Measurements from ENCODE around the gene MZB1.
"Not testable (repeated sequence)": the region's sequence is repeated elsewhere in the genome, so short reads cannot be mapped to it uniquely, and the experiment has no call there.

The MZB1 gene

GRCh38 chr5:139392678-139393496 is 3.2 kb upstream of the MZB1 start:
- DNase-seq (ENCODE audit: low spot score): no peak

- DNase-seq (ENCODE audit: low spot score): no peak
Observed at GRCh38 chr5:139392324-139392677, 2.6 kb upstream of the MZB1 start.

GRCh38 chr5:139391570-139392323 is 2.0 kb upstream of the MZB1 start:
- DNase-seq (ENCODE audit: low spot score): no peak

GRCh38 chr5:139390639-139391569 is 1.2 kb upstream of the MZB1 start:
- DNase-seq (ENCODE audit: low spot score): no peak

- DNase-seq (ENCODE audit: low spot score): no peak
Observed at GRCh38 chr5:139388198-139388821, 1.4 kb downstream of the MZB1 start.

GRCh38 chr5:139387611-139388197 is 2.0 kb downstream of the MZB1 start:
- DNase-seq (ENCODE audit: low spot score): no peak

GRCh38 chr5:139386956-139387355 is 2.8 kb downstream of the MZB1 start:
- DNase-seq (ENCODE audit: low spot score): not testable (repeated sequence)

GRCh38 chr5:139386050-139386438 is 3.7 kb downstream of the MZB1 start:
- no peak for DNase-seq (ENCODE audit: low spot score)

- DNase-seq (ENCODE audit: low spot score): no peak
Observed at GRCh38 chr5:139385061-139386049, 4.4 kb downstream of the MZB1 start.

GRCh38 chr5:139384591-139385051 is 5.1 kb downstream of the MZB1 start:
- no peak for DNase-seq (ENCODE audit: low spot score)

GRCh38 chr5:139383993-139384590 is 5.6 kb downstream of the MZB1 start:
- no peak for DNase-seq (ENCODE audit: low spot score)

- no peak for DNase-seq (ENCODE audit: low spot score)
Observed at GRCh38 chr5:139383275-139383992, 6.3 kb downstream of the MZB1 start, which contains the start of gene SLC23A1. Gene SLC23A1 (minus strand): TSS chr5:139383297. CDS start chr5:139383253, 44 bp downstream.

GRCh38 chr5:139382807-139383206 is 6.9 kb downstream of the MZB1 start:
- DNase-seq (ENCODE audit: low spot score): no peak

GRCh38 chr5:139381837-139382761 is 7.6 kb downstream of the MZB1 start:
- no peak for DNase-seq (ENCODE audit: low spot score)

- no peak for DNase-seq (ENCODE audit: low spot score)
Observed at GRCh38 chr5:139379626-139380449, 9.9 kb downstream of the MZB1 start.

GRCh38 chr5:139378941-139379361 is 10.8 kb downstream of the MZB1 start:
- no peak for DNase-seq (ENCODE audit: low spot score)
